Nasal cavity respiratory epithelium epithelial cell of viscerocranial mucosa (primary cell): ENCODE measurements around the gene GTPBP1. TPM values are rescaled to one million over a fixed set of nuclear protein-coding genes. Genes with fewer than 3 reads are reported as not detected.

Source experiments
- total RNA-seq: library from RNA; depleted of rRNA; stranded (reverse); fragments of >200 nt; gene quantifications from 2 replicates; pipeline ENCODE4 v1.2.3, GENCODE V29; 2014

GTPBP1 gene
- 21.9 and 47.3 TPM in 2 replicates for total RNA-seq

DNA sequence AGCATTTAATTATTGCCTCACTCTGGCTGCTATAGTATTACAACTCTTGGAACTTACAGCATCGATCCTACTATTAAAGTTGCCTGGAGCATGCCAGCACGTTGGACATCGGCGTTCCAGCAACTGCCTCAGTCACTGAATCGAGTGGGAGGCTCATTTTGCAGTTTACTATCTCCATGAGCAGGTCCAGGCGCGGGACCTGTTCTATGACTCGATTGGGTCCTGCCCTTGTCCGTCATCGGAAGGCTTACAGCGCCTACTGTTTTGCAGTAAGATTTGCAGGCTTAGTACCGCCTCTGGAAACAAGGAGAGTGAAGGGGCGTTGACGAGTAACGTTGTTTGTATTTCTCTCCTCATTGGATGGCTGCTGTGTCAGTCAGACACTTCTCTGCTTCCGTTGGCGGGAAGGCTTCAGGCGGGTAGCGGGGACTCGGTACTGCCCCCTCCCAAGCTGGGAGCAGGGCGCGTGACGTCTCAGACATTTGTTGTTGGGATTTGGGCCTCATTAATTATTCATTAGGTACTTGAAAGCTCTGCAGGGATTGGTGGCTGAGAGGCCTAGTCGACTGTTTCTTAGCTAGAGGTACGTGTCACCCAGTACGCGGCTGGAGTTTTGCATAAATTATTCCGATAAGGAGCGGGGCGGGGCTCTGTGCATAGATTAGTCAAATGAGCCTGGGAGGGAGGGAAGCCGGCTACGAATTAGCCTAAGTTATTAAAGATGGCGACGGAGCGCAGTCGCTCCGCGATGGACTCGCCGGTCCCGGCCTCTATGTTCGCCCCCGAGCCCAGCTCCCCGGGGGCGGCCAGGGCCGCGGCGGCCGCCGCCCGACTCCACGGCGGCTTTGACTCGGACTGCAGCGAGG is at the start of gene GTPBP1:
Gene GTPBP1 (plus strand): TSS at position 710 of the 866 bp plus-strand sequence. CDS start 12 bp downstream, at position 722.

DNA sequence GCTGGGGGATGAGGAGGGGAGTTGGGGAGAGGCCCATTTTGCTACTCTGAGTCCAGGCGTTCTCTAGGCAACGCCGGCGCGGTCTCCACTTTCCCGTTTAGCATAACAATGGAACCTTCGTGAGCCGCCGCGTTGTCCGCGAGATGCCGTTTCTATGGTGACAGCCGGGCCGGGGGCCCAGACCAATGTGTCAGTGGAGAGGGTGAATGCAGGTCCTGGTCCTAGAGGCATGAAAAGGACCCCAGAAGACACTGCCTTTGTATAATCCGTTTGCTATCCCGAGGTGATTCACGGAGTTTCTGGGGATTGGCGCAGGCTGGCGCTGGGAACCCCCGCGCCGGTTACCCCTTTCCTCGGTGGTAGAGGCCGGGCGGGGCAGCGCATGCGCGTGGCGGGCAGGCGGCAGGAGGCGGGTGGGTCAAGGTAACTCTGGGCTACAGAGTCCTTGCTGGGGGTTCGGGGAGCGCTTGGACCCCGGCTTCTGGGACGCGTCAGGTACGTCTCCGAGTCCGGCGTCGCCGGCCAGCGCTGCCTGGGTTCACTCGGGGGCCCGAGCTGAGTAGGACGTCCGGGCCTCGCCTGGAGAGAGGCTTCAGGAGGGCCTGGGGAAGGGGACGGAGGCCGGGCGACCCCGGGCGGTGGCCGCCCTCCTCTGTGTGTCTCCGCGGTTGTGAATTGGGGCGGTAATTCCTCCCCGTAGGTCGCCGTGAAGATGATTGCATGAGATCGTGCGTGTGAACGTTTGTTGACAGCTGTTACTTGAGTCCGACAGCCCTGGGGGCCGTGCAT is 49.3 kb upstream of the GTPBP1 start, which contains the start of the genes CBY1 and FAM227A:
Gene CBY1 (plus strand): TSS at position 383 of the 789 bp plus-strand sequence. CDS start 11,417 bp downstream, outside the sequence.
Gene FAM227A (minus strand): TSS at position 137 of the 789 bp plus-strand sequence. CDS start 6,224 bp downstream, outside the sequence.

DNA sequence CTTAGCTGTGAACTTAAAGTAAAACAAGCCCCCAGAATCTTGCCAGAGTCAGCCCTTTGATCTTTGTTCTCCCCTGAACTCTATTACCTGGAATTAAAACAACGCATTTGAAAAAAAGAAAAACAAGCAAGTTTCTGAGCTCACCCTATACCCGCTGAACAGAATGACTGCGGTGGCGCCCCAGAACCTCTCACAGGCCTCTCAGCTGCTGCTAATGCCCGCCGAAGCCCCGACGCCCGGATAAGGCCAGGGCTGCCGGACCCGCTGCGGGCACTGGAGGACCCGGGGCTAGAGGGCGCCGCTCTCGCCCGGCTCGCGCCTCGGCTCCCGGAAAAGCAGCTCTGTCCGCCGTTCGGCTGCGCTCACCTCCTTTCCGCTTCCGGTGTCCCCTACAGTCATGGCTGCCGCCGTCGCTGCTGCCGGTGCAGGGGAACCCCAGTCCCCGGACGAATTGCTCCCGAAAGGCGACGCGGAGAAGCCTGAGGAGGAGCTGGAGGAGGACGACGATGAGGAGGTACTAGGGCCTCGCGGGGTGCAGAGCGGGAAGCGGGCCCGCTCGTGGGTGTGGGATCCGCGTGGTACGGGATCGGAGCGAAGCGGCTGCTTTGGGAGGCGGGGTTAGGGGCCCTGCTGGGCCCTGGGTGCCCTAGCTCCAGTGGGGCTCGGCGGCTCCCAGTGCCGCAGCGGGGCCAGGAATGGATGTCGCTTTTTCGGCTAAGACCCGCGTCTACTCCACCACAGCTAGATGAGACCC is 24.0 kb upstream of the GTPBP1 start, which contains the start of gene TOMM22:
Gene TOMM22 (plus strand): TSS at position 376 of the 754 bp plus-strand sequence. CDS start 22 bp downstream, at position 398.

DNA sequence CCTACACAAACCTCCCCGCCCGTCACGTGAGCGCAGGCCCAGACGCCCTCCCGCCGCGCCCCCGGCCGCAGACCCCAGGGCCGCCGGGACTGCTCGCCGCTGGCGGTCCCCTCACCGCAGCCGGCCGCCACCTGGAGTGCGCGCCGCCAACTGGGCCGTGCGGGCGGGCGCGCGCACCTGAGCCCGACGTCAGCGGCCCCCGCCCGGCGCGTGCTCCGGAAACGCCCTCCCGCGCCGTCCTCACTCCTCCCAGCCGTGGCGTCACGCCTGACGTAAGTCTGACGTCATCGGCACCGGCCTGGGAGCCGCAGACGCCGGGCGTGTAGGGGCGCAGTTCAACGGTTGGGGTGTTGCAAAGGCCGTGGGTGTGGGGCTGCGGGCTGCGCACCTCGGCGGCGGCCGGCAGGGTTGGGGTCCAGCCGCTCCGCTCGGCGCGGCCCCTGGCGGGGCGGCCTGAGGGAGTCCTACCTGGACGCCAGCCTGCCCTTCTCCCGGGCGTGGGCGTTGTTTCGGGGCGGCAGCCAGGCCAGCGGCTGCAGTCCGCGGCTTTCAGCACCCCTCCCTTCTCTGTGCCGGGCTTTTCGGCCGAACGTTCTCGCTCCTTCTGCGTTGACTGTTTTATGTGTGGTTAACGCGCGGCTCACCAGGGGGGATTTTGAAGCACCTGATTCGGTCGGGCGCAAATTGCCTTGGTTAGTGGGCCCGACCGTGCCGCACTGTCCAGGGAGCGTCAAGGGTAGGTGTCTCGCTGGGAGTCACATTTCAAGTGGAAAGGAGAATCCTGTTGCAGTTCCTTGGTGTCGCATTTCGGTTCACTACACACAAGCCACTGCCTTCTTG is 4.7 kb upstream of the GTPBP1 start, which contains the start of gene JOSD1:
Gene JOSD1 (minus strand): TSS at position 155 of the 840 bp plus-strand sequence. CDS start 956 bp downstream, outside the sequence.

DNA sequence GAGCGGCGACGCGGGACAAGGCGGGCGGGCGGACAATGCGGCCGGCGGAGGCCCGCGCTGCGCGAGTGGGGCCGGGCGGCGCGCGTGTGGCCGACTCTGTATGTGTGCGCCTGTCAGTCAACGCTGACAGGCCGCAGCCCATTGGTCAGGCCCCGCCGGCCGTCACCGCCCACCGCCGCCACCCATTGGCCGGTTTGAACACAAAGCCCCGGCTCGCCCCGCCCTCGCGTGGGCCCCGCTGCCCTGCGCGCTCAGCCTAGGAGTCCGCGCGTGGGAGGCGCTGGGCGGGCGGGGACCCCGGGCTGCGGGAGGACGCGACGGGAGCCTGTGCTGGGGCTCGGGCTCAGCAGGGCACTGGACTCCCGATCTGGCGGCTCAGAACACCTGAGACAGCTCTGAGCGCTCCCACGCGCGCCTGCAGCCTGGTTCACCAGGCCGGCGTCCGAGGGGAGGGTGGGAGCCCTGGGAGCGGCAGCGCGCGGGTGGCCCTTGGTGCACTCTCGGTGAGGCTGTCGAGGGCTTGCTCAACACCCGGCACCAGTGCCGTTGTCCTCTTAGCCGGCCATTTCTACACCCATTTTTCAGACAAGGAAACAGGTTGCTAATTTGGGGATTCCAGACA is 50.3 kb downstream of the GTPBP1 start, which contains the start of gene SUN2:
Gene SUN2 (minus strand): TSS at position 88 of the 622 bp plus-strand sequence. CDS start 3,370 bp downstream, outside the sequence.

Other genes with a start within 250 kb of the GTPBP1 start
- 4.0 and 9.2 TPM in 2 replicates for gene KDELR3, start 237.8 kb upstream of the GTPBP1 start, total RNA-seq
- 480 and 556 TPM in 2 replicates for gene DDX17, start 199.6 kb upstream of the GTPBP1 start, total RNA-seq
- 1.4 and 3.1 TPM in 2 replicates for gene DMC1, start 135.8 kb upstream of the GTPBP1 start, total RNA-seq
- gene FAM227A, start 49.6 kb upstream of the GTPBP1 start, total RNA-seq = 0.34 and 1.4 TPM in 2 replicates
- 15.8 and 22.2 TPM in 2 replicates for gene CBY1, start 49.3 kb upstream of the GTPBP1 start, total RNA-seq
- gene TOMM22, start 24.0 kb upstream of the GTPBP1 start, total RNA-seq = 32.9 and 78.6 TPM in 2 replicates
- gene JOSD1, start 5.0 kb upstream of the GTPBP1 start, total RNA-seq = 93.3 and 129 TPM in 2 replicates
- gene SUN2, start 50.1 kb downstream of the GTPBP1 start, total RNA-seq = 21.5 and 69.4 TPM in 2 replicates
- 29.1 and 38.3 TPM in 2 replicates for gene DNAL4, start 88.2 kb downstream of the GTPBP1 start, total RNA-seq
- gene NPTXR, start 138.1 kb downstream of the GTPBP1 start, total RNA-seq = under 0.01 and 5.7 TPM in 2 replicates
- gene CBX6, start 166.3 kb downstream of the GTPBP1 start, total RNA-seq = 13.7 and 32.5 TPM in 2 replicates